ENCODE results near the gene GUK1.

GUK1 gene

DNA sequence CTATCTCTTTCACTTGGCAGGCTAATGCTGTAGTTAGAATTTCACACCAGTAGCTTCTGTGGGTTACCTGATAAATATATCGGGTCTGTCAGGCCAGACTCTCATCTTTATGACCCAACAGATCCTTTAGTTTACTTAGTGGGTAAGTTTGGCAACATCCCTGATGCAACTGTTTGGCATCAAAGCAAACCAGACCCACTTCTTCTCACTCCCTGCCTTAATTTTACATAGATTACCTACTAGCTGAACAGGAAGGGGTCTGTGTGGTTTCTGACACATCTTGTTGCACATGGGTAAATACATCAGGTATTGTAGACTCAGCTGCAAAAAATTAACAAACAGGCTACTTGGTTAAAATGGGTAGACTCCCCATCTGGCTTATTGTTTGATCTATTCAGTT is 3.2 kb upstream of the GUK1 start:
- Mint-ChIP-seq H3K9me3 (no peaks in the 10 kb centered on the region), H3K4me1 (ENCODE audit: low read depth) (peaks cover 11% of the 10 kb centered on the region), H3K36me3 (ENCODE audit: low read depth) (peaks cover 18% of the 10 kb centered on the region), H3K27me3 (no peaks in the 10 kb centered on the region), H3K27ac (no peak overlapping the region), H3K4me3 (no peak overlapping the region)
- DNase-seq: no peak

DNA sequence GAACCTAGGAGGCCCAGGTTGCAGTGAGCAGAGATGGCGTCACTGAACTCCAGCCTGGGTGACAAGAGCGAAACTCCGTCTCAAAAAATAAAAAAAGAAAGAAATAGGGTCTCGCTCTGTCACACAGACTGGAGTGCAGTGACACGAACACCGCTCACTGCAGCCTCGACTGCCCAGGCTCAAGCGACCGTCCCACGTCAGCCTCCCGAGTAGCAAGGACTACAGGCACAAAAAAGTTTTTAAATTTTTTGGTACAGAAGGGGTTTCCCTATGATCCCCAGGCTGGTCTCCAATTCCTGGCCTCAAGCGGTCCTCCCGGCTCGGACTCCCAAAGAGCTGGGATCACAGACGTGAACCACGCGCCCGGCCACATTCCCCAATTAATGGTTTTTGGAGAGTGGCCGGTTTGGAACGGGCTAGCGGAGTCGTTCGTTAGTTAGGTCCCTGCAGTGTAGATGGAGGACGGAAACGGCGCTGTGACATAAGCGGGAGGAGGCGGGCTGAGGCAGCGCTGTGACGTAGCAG is 611 bp upstream of the GUK1 start:
- Mint-ChIP-seq H3K9me3 (no peaks in the 10 kb centered on the region), H3K27ac (peak overlapping the region; percentile 98), H3K4me1 (ENCODE audit: low read depth) (peaks cover 35% of the 10 kb centered on the region)

DNA sequence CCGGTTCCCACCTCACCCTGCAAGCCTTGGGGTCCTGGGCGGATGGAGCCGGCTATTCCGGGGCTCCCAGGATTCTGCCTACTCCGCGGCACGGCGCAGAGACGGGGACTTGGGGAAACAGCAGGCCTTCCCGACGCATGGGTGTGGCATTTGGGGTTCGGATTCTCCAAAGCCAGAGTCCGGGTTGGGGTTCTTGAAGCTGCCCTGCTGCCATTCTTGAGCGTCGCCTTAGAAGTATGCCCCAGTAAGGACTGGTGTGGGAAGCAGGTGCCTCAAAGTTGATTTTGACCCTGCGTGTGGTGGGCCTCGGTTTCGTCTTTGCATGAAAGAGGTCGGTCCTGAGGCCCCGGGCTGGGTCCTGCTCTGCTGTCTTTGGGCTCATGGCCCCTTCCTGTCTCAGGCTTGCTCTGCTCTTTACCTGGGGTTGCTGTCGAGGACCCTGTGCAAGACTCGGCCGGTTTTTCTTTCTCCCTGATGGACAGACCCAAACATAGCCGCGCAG is 696 bp downstream of the GUK1 start:
- Mint-ChIP-seq H3K36me3 (ENCODE audit: low read depth) (peaks cover 48% of the 10 kb centered on the region), H3K4me3 (peak overlapping the region; percentile 99), H3K27me3 (no peaks in the 10 kb centered on the region), H3K27ac (peak overlapping the region; percentile 98), H3K4me1 (ENCODE audit: low read depth) (peaks cover 35% of the 10 kb centered on the region), H3K9me3 (no peaks in the 10 kb centered on the region)
- DNase-seq: peak; percentile 58

More for the DNA sequence above, 611 bp upstream of the GUK1 start:
- DNase-seq: no peak
- peak overlapping the region; percentile 99 for H3K4me3 Mint-ChIP-seq
- H3K36me3 Mint-ChIP-seq (ENCODE audit: low read depth): peaks cover 41% of the 10 kb centered on the region
- H3K27me3 Mint-ChIP-seq: no peaks in the 10 kb centered on the region

DNA sequence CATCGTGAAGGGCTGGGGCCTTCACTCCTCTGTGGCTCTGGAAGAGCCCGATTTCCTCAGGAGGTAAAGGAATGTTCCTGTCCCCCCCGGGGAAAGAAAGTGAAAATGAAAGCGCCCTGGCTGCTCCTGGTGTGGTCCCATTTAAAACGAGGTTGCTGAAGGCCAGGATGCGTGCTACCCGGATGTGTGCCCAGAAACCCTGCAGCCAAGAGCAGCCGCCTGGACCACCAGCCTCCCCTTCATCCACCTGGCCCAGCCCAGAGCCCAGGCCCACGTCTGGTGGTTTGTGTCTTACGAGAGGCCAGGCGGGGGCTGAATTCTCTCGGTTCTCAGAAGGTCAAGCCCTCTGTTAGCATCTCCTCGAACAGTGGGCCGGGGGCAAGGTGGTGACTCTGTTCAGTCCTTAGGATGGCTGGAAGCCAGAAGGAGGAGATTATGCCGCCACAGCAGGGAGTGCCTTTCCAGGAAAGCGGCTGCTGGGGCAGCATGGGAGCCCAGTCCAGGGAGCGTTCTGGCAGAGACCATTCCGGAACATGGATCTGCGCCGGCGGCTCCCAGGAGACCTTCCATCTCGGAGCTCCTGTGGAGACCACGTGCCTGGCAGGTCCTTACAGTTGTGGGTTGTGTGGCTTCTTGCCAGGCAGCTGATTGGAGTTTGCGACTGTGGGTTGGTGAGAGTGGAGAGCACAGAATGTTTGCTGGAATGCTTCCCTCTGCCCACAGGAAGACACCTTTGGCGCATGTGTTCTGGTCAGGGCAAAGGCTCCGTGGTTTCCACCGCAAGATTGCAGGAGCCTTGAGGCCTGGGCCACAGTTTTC is 1.4 kb downstream of the GUK1 start:
- Mint-ChIP-seq H3K27ac (peak overlapping the region; percentile 98), H3K4me3 (peak overlapping the region; percentile 99), H3K4me1 (ENCODE audit: low read depth) (peaks cover 35% of the 10 kb centered on the region), H3K9me3 (no peaks in the 10 kb centered on the region), H3K36me3 (ENCODE audit: low read depth) (peaks cover 55% of the 10 kb centered on the region), H3K27me3 (no peaks in the 10 kb centered on the region)
- no peak for DNase-seq

DNA sequence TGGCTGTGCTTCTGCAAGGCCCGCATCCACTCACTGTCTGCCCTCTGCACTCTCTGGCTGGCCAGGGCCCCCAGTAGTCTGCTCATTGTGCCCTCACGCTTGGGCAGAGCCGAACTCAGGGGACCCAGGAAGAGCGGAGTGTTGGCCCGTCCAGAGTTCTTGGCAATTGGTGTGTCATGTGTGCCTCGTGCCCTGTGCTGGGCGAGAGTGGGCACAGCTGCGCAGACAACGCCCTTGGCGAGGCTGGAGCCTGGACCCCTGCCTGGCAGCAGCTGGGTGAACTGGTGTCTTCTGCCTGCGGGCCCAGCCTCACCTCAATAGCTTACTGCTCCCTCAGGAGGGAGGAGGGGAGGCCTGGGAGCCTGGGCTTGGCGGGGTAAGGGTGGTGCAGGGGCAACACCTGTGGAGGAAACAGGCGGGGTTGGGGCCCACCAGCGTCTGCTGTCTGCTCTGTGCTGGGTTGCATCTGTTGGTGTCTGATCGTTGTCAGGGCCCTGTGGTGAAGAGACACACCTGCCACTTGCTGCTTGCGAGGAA is 2.1 kb downstream of the GUK1 start:
- Mint-ChIP-seq H3K27me3 (no peaks in the 10 kb centered on the region), H3K36me3 (ENCODE audit: low read depth) (peaks cover 62% of the 10 kb centered on the region), H3K27ac (peak overlapping the region; percentile 98), H3K9me3 (no peaks in the 10 kb centered on the region), H3K4me3 (peak overlapping the region; percentile 99), H3K4me1 (ENCODE audit: low read depth) (peaks cover 36% of the 10 kb centered on the region)
- peak; percentile 32 for DNase-seq

DNA sequence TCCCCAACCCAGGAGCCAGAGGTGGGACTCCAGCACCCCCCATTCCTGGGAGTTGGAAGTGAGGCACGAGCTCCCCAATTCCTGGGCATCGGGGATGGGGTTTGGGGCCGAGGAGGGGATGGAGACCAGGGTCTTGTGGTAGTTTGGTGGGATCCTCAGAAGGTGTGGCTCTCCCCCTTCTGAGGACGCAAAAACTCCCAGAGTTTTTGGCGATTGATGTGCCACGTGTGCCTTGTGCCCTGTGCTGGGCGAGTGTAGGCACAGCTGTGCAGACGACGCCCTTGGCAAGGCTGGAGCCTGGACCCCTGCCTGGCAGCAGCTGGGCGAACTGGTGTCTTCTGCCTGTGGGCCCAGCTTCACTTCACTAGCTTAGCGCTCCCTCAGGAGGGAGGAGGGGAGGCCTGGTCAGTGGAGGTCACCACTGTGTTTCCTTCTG is 2.6 kb downstream of the GUK1 start:
- no peaks in the 10 kb centered on the region for H3K27me3 Mint-ChIP-seq
- peak overlapping the region; percentile 98 for H3K27ac Mint-ChIP-seq
- H3K4me1 Mint-ChIP-seq (ENCODE audit: low read depth): peaks cover 35% of the 10 kb centered on the region
- no peak for DNase-seq
- H3K36me3 Mint-ChIP-seq (ENCODE audit: low read depth): peaks cover 67% of the 10 kb centered on the region
- H3K4me3 Mint-ChIP-seq: peak overlapping the region; percentile 99
- no peaks in the 10 kb centered on the region for H3K9me3 Mint-ChIP-seq

DNA sequence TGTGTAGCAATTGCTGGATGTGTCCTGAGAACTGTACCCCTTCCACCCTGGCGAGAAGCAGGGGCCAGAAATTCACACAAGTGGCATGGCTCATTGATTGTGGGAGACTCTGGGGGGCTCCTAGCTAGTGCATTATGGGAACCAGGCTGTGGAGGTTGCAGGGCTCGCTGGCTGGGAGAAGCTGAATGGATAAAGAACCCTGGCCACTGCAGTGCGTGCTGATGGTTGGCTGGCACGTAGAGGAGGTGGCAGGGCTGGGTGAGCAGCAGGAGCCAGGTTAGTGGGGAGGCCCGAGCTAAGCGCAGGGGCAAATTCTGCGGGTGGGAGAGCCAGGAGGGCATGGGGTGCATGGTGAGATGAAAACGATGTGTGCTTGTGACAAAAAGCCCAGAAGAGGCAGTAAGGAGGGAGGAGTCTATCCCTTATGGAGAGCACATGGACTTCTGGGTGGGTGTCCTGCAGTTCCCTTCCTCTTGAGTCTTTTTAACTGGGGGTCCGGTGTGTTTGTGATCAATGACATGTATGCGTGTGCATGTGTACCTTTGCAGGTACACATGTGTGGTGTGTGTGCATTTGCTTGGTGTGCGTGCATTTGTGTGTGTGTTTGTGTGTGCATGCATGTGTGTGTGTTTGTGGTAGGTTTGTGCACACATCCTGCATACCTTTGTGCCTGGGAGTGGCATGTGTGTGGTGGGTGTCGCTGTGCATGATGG is 3.6 kb downstream of the GUK1 start:
- H3K27me3 Mint-ChIP-seq: no peaks in the 10 kb centered on the region
- peak overlapping the region; percentile 99 for H3K4me3 Mint-ChIP-seq
- H3K27ac Mint-ChIP-seq: peak overlapping the region; percentile 98

DNA sequence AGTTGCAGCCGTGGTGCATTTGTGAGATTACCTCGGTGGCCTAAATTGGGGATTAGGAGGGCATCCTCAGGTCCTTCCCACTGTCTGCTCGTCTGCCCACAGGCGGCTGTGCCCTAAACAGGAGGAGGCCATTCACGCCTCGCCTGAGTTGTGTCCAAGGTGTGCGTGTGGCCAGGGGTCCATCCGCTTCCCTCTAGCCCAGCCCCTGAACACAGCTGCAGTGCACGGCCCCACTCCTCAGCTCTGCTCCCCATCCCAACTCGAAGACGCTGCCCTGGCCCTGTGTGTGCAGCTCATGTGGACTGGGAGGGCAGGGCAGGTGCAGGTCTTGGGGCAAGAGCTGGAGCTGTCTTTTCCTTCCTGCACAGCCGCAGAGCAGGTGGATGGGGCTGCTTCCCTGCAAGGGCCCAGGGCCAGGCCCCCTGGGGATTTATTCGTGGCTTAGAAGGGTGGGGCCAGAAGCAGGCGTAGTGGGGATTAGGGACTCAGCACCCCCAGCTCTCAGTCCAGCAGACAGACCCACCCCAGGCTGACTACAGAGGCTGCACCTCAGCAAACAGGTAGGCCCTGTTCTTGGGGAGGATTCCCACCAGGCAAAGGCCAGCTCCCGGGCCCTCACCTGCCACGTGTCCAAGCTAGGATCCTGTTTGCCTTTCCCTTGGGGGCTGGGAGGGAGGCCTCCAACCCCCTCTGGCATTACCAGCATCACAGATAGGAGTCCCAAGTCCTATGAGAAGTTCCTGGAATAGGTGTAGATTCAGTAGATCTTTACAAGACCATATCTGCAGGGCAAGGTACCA is 4.3 kb downstream of the GUK1 start:
- Mint-ChIP-seq H3K27me3 (no peaks in the 10 kb centered on the region), H3K27ac (peak overlapping the region; percentile 55), H3K4me3 (no peak overlapping the region), H3K9me3 (no peaks in the 10 kb centered on the region), H3K4me1 (ENCODE audit: low read depth) (peaks cover 35% of the 10 kb centered on the region), H3K36me3 (ENCODE audit: low read depth) (peaks cover 77% of the 10 kb centered on the region)
- no peak for DNase-seq

More for the DNA sequence above, 3.6 kb downstream of the GUK1 start:
- no peak for DNase-seq
- Mint-ChIP-seq H3K36me3 (ENCODE audit: low read depth) (peaks cover 74% of the 10 kb centered on the region), H3K4me1 (ENCODE audit: low read depth) (peaks cover 35% of the 10 kb centered on the region), H3K9me3 (no peaks in the 10 kb centered on the region)

DNA sequence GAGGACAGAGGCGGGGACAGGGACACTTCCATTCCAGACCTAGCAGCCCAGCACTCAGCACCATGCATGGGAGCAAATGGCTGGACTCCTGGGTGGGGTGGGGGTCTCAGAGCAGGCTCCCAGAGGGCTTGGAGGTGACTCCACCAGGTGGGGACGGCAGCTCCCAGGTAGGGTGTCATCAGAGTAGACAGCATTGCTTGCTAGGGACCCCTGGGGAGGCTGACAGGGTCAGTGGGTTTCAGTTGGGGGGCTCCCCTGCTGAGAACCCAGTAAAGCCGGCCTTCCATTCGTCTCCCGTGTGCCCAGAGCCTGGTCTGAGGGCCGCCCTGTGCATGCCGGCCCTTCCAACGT is 4.9 kb downstream of the GUK1 start:
- no peak overlapping the region for H3K4me3 Mint-ChIP-seq
- H3K27me3 Mint-ChIP-seq: no peaks in the 10 kb centered on the region
- H3K4me1 Mint-ChIP-seq (ENCODE audit: low read depth): peaks cover 32% of the 10 kb centered on the region
- DNase-seq: no peak
- no peak overlapping the region for H3K27ac Mint-ChIP-seq
- H3K9me3 Mint-ChIP-seq: no peaks in the 10 kb centered on the region
- peaks cover 78% of the 10 kb centered on the region for H3K36me3 Mint-ChIP-seq (ENCODE audit: low read depth)

DNA sequence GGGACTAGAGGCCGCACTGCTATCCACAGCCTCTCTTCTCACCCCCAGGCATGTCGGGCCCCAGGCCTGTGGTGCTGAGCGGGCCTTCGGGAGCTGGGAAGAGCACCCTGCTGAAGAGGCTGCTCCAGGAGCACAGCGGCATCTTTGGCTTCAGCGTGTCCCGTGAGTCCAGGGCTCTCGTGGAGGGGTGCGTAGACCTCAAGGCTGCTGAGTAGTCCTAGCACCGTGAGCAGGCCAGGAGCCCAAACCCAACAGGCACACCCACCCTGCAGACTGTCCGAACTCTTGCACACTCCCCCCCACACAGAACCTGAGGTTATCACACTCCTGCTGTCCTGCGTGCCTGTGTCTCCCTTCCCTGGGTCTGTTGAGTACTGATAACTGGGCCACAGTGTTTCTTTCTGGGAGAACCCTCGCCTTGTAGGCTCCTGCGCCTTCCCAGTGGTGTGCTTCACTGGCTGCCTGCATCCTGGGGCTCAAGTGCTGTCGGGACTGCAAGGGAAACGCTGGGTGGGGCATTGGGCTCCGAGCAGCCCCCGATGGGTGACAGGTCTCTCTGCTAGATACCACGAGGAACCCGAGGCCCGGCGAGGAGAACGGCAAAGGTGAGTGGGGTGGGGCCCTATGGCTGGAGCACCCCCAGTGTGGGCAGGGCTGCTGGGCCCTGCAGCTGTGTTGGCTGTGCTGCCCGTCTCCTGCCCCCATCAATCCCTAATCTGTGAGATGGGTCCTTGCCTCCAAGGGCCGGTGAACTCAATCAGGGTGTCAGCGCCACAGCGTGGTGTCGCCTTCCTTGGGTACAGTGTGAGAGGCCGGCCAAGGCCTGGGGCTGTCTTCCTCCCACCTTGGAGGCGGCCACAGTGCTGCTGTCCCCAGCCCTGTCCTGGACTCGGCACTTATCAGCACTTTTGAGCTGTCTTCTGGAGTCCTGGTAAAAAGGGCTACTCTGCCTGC is 5.7 kb downstream of the GUK1 start:
- Mint-ChIP-seq H3K27ac (no peak overlapping the region), H3K9me3 (no peaks in the 10 kb centered on the region), H3K27me3 (no peaks in the 10 kb centered on the region), H3K4me3 (no peak overlapping the region), H3K36me3 (ENCODE audit: low read depth) (peaks cover 74% of the 10 kb centered on the region), H3K4me1 (ENCODE audit: low read depth) (peaks cover 32% of the 10 kb centered on the region)
- no peak for DNase-seq

DNA sequence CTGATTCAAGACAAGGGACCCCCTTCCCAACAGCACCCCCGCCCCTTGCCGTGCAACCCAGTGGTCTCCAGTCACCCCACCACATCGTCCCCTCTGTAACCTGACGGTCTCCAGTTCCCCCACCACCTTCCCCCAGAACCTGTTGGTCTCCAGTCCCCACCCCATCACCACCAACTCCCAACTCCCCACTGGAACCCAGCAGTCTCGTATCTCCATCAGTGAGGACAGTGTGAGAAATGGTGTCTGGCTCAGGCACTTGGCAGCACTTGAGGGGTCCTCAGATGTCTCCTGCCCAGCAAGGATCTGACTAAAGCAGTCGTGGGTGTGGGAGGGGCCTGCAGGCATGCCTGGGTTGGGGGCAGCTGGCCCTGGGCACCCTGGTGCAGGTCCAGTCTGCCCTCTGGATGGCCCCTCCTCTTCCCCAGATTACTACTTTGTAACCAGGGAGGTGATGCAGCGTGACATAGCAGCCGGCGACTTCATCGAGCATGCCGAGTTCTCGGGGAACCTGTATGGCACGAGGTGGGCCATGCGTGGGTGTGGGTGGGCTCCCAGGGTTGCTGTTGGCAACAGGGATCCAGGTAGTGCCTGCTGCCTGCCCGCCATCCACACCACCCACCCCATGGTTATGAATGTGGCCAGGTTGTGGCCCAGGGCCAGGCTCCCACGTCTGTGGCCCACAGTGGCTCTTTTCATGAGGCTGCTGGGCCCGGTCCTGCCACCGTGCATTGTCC is 6.5 kb downstream of the GUK1 start:
- H3K27ac Mint-ChIP-seq: peak overlapping the region; percentile 14
- H3K9me3 Mint-ChIP-seq: no peaks in the 10 kb centered on the region
- DNase-seq: no peak
- peaks cover 66% of the 10 kb centered on the region for H3K36me3 Mint-ChIP-seq (ENCODE audit: low read depth)
- peaks cover 30% of the 10 kb centered on the region for H3K4me1 Mint-ChIP-seq (ENCODE audit: low read depth)
- H3K27me3 Mint-ChIP-seq: no peaks in the 10 kb centered on the region
- no peak overlapping the region for H3K4me3 Mint-ChIP-seq

DNA sequence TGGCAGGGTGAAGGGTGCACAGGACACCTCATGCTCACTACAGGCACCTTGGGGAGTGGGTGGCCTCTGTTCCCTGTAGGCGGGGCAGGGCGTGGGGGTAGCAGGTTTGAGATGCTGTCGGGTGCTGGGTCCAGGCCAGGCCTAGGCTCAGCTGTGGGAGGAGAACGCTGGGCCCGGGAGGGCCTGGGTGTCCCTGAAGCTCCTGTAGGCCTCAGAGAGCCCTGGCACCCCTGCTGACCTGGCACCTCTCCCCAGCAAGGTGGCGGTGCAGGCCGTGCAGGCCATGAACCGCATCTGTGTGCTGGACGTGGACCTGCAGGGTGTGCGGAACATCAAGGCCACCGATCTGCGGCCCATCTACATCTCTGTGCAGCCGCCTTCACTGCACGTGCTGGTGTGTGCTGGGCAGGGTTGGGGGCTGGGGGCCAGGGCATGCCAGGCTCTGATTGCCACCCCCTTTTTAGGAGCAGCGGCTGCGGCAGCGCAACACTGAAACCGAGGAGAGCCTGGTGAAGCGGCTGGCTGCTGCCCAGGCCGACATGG is 7.1 kb downstream of the GUK1 start:
- no peak overlapping the region for H3K4me3 Mint-ChIP-seq
- peaks cover 23% of the 10 kb centered on the region for H3K4me1 Mint-ChIP-seq (ENCODE audit: low read depth)
- no peak overlapping the region for H3K27ac Mint-ChIP-seq
- H3K36me3 Mint-ChIP-seq (ENCODE audit: low read depth): peaks cover 59% of the 10 kb centered on the region
- DNase-seq: no peak
- no peaks in the 10 kb centered on the region for H3K9me3 Mint-ChIP-seq
- H3K27me3 Mint-ChIP-seq: no peaks in the 10 kb centered on the region
